Measurements from ENCODE around the gene ITIH4. TPM values are rescaled to one million over a fixed set of nuclear protein-coding genes. Genes with fewer than 3 reads are reported as not detected.
A peak's percentile ranks its signal among the peaks of the same experiment; 100 is the strongest.

ITIH4 gene
- total and polyA plus RNA-seq, 2 of the 13 experiments (the other 11 are each of a cell fraction or from before 2014, with no cell fraction given) = 2.7 to 5.3 TPM

GRCh38 chr3:52795298-52795900, 35.1 kb downstream of the ITIH4 start (continued):
- TF ChIP-seq, protein P1, sequence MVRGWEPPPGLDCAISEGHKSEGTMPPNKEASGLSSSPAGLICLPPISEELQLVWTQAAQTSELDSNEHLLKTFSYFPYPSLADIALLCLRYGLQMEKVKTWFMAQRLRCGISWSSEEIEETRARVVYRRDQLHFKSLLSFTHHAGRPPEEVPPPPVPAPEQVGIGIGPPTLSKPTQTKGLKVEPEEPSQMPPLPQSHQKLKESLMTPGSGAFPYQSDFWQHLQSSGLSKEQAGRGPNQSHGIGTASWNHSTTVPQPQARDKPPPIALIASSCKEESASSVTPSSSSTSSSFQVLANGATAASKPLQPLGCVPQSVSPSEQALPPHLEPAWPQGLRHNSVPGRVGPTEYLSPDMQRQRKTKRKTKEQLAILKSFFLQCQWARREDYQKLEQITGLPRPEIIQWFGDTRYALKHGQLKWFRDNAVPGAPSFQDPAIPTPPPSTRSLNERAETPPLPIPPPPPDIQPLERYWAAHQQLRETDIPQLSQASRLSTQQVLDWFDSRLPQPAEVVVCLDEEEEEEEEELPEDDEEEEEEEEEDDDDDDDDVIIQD (CRISPR knock-in tag; IDR thresholded peaks at IDR 0.05; ENCODE audit: low read depth) = peak; percentile 69
- TF ChIP-seq HMG20A (CRISPR knock-in tag; IDR thresholded peaks at IDR 0.05; ENCODE audit: borderline replicate concordance) (peak; percentile 68; the same call in 1 of the 2 replicates), ZNF335 (CRISPR knock-in tag; IDR thresholded peaks at IDR 0.05) (peak; percentile 72), NCOR1 (IDR thresholded peaks at IDR 0.05; ENCODE audit: borderline replicate concordance, low read length) (peak; percentile 65; the same call in 1 of the 2 replicates), FOXO1 (CRISPR knock-in tag; IDR thresholded peaks at IDR 0.05) (peak; percentile 91), RXRB (CRISPR knock-in tag; IDR thresholded peaks at IDR 0.05; ENCODE audit: borderline replicate concordance) (peak; percentile 95), KLF9 (CRISPR knock-in tag; IDR thresholded peaks at IDR 0.05; ENCODE audit: low read depth) (peak; percentile 55; the same call in 1 of the 2 replicates), YEATS4 (CRISPR knock-in tag; IDR thresholded peaks at IDR 0.05; ENCODE audit: borderline replicate concordance) (peak; percentile 44; the same call in 1 of the 2 replicates), THRA (CRISPR knock-in tag; IDR thresholded peaks at IDR 0.05; ENCODE audit: borderline replicate concordance) (peak; percentile 88), TBX2 (CRISPR knock-in tag; IDR thresholded peaks at IDR 0.05; ENCODE audit: borderline replicate concordance) (peak; percentile 74; the same call in 1 of the 2 replicates), MTF1 (CRISPR knock-in tag; IDR thresholded peaks at IDR 0.05) (no peak), RFX3 (CRISPR knock-in tag; IDR thresholded peaks at IDR 0.05) (no peak), EP300 (IDR thresholded peaks at IDR 0.05; ENCODE audit: low read depth in 2 of 2, low read length in 2 of 2) (peak in 1 of 2 experiments; percentile 88; a peak in 2 of 4 replicates), EP300 (CRISPR knock-in tag; IDR thresholded peaks at IDR 0.05; ENCODE audit: borderline replicate concordance) (peak; percentile 68; the same call in 1 of the 2 replicates), MIXL1 (CRISPR knock-in tag; IDR thresholded peaks at IDR 0.05) (peak; percentile 58; the same call in 1 of the 2 replicates), ZBED4 (CRISPR knock-in tag; IDR thresholded peaks at IDR 0.05; ENCODE audit: borderline replicate concordance) (peak; percentile 86)
- TF ChIP-seq, protein P2, sequence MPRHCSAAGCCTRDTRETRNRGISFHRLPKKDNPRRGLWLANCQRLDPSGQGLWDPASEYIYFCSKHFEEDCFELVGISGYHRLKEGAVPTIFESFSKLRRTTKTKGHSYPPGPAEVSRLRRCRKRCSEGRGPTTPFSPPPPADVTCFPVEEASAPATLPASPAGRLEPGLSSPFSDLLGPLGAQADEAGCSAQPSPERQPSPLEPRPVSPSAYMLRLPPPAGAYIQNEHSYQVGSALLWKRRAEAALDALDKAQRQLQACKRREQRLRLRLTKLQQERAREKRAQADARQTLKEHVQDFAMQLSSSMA (CRISPR knock-in tag; IDR thresholded peaks at IDR 0.05) = 0 out of 2 replicates have a peak, but pooled peaks have one; percentile 72
- TF ChIP-seq, protein P3, sequence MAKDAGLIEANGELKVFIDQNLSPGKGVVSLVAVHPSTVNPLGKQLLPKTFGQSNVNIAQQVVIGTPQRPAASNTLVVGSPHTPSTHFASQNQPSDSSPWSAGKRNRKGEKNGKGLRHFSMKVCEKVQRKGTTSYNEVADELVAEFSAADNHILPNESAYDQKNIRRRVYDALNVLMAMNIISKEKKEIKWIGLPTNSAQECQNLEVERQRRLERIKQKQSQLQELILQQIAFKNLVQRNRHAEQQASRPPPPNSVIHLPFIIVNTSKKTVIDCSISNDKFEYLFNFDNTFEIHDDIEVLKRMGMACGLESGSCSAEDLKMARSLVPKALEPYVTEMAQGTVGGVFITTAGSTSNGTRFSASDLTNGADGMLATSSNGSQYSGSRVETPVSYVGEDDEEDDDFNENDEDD (CRISPR knock-in tag; IDR thresholded peaks at IDR 0.05; ENCODE audit: borderline replicate concordance) = 0 out of 2 replicates have a peak, but pooled peaks have one; percentile 25
- TF ChIP-seq, protein P4, sequence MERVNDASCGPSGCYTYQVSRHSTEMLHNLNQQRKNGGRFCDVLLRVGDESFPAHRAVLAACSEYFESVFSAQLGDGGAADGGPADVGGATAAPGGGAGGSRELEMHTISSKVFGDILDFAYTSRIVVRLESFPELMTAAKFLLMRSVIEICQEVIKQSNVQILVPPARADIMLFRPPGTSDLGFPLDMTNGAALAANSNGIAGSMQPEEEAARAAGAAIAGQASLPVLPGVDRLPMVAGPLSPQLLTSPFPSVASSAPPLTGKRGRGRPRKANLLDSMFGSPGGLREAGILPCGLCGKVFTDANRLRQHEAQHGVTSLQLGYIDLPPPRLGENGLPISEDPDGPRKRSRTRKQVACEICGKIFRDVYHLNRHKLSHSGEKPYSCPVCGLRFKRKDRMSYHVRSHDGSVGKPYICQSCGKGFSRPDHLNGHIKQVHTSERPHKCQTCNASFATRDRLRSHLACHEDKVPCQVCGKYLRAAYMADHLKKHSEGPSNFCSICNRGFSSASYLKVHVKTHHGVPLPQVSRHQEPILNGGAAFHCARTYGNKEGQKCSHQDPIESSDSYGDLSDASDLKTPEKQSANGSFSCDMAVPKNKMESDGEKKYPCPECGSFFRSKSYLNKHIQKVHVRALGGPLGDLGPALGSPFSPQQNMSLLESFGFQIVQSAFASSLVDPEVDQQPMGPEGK (CRISPR knock-in tag; IDR thresholded peaks at IDR 0.05) = peak; percentile 93

Measured in HepG2 (cell line).